ENCODE results near the gene USP25.

DNA sequence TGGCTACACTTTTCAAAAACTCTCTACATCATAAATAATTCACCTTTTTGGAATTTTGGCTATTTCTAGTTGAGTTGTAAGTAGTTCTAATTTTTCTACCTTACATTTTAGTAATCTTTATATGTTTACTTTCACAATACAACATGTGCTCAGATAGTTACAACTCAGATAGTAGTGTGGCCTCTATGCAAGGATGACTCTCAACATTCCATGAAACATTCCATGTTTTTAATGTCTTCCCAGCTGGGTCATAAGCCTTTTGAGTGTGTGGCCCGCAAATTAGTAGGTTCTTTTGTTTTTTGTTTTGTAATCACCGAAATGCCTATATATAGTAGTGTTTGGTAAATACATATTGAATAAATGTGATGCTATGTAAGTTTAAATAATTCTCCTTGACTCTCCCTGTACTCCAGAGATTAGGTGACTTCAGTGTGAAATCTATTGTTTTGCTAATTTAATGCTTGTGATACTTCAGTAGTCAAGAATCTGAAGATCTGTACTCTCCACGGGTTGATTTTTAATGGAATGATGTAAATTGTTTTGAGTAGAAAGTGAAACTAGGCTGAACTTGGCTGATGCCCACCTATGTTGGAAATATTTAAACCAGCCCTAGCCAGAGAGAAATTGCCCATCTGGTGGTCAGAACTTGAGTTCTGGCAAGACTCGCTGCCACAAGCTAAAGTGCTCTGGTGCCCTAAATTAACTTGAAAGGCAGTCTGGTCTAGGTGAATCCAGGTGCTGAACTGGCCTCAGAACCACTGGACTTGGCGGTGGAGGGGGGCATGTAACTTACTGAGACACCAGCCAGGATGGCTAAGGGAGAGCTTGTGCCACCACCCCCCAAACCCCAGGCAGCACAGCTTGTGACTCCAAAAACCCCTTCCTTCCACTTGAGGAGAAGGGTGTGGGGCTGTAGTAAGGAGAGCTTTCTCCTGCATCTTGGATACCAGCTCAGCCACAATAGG lies 165.6 kb downstream of the USP25 start:
- TF ChIP-seq, protein P1, sequence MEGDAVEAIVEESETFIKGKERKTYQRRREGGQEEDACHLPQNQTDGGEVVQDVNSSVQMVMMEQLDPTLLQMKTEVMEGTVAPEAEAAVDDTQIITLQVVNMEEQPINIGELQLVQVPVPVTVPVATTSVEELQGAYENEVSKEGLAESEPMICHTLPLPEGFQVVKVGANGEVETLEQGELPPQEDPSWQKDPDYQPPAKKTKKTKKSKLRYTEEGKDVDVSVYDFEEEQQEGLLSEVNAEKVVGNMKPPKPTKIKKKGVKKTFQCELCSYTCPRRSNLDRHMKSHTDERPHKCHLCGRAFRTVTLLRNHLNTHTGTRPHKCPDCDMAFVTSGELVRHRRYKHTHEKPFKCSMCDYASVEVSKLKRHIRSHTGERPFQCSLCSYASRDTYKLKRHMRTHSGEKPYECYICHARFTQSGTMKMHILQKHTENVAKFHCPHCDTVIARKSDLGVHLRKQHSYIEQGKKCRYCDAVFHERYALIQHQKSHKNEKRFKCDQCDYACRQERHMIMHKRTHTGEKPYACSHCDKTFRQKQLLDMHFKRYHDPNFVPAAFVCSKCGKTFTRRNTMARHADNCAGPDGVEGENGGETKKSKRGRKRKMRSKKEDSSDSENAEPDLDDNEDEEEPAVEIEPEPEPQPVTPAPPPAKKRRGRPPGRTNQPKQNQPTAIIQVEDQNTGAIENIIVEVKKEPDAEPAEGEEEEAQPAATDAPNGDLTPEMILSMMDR (IDR thresholded peaks at IDR 0.05; ENCODE audit: control extremely low read depth in 1 of 3, insufficient read depth in 1 of 3, low read depth in 1 of 3, low read length in 3 of 3) = no peak
- TF ChIP-seq TAF1 (IDR thresholded peaks at IDR 0.05; ENCODE audit: low read depth, low read length) (no peak), POLR2A (IDR thresholded peaks at IDR 0.05; ENCODE audit: control extremely low read depth in 1 of 2, low read depth in 2 of 2, low read length in 2 of 2) (no peak), TCF12 (IDR thresholded peaks at IDR 0.05; ENCODE audit: low read depth, low read length) (no peak), POLR2AphosphoS5 (IDR thresholded peaks at IDR 0.05; ENCODE audit: low read depth, low read length) (no peak; the same call in 1 of the 2 replicates), EZH2 (IDR thresholded peaks at IDR 0.05; ENCODE audit: low read depth, low read length, severe bottlenecking) (no peak)
- TF ChIP-seq, protein P2, sequence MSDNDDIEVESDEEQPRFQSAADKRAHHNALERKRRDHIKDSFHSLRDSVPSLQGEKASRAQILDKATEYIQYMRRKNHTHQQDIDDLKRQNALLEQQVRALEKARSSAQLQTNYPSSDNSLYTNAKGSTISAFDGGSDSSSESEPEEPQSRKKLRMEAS (IDR thresholded peaks at IDR 0.05) = no peak

Measured in H1 (cell line).